K562 (cell line): ENCODE data around the gene GLRX5. TPM values are rescaled to one million over a fixed set of nuclear protein-coding genes. Genes with fewer than 3 reads are reported as not detected.

ENCODE experiments used
- ATAC-seq: fragments of 200-7000 bp; cut with Tn5 transposase; 3 replicates; pipeline ENCODE4 v1.9.1; 2020; ENCODE audit warnings: moderate library complexity
- BruUV-seq: library from RNA; stranded (reverse); fragments of 400-500 nt; replicated peaks from 2 replicates; lab custom pipeline; 2021; lab: Mats Ljungman, UMichigan
- CTCF ChIA-PET: fragments of 300-600 bp; formaldehyde crosslinking; extraction: SDS; loops from one replicate; lab custom pipeline; 2021; ENCODE audit warnings: low intra/inter-chr PET ratio; lab: Yijun Ruan, JAX
- POLR2A ChIA-PET: fragments of 300-600, 350-650 bp; sonication (Branson Sonifier 250); formaldehyde crosslinking; extraction: SDS; loops from one replicate; lab custom pipeline; 2021; ENCODE audit warnings: antibody characterized with exemption, inconsistent platforms; lab: Yijun Ruan, JAX
- DNase-seq, 4 experiments: peaks; one replicate each; pipeline versions ENCODE4 v3.0.0 to v3.0.0-alpha.2; 2011 to 2018; ENCODE audit warnings: low spot score in 3 of 4, mixed read lengths in 3 of 4; ENCODE audit errors: extremely low read depth in 1 of 4
- FAIRE-seq: peaks from 2 replicates; lab custom pipeline; 2011; peaks lifted over from hg19 to GRCh38; lab: Jason Lieb, UNC
- H2AFZ ChIP-seq: 2 replicates; pipeline ENCODE4 v1.6.0; 2011; ENCODE audit warnings: low read depth, low read length, control low read depth, inconsistent platforms
- H3K27ac ChIP-seq: fragments of 200-600 bp; 3 replicates; pipeline ENCODE4 v1.8.0; 2011; ENCODE audit warnings: low read depth, mild to moderate bottlenecking, control low read depth, inconsistent platforms, low read length, moderate library complexity, mixed read lengths; ENCODE audit errors: extremely low read depth
- H3K27me3 ChIP-seq, 2 experiments: fragments of 300-600 bp in 1 of 2; 2 replicates in 1 of 2; 3 replicates in 1 of 2; pipeline versions ENCODE4 v1.6.0 to v1.8.0; 2011; ENCODE audit warnings: inconsistent platforms in 2 of 2, low read length in 2 of 2, mild to moderate bottlenecking in 1 of 2, mixed read lengths in 1 of 2, moderate library complexity in 1 of 2; ENCODE audit not compliant: control insufficient read depth in 2 of 2, insufficient read depth in 2 of 2
- H3K36me3 ChIP-seq: fragments of 300-600 bp; 3 replicates; pipeline ENCODE4 v1.8.0; 2011; ENCODE audit warnings: mild to moderate bottlenecking, low read length, inconsistent platforms; ENCODE audit not compliant: control insufficient read depth, insufficient read depth
- H3K4me1 ChIP-seq, 2 experiments: fragments of 200-600 bp in 1 of 2; replicated peaks in 1 of 2; 2 replicates in 1 of 2; 3 replicates in 1 of 2; pipeline versions ENCODE4 v1.5.1 to v1.8.0; 2011; ENCODE audit warnings: inconsistent platforms in 2 of 2, low read length in 2 of 2, mild to moderate bottlenecking in 1 of 2, mixed read lengths in 1 of 2, moderate library complexity in 1 of 2; ENCODE audit not compliant: control insufficient read depth in 2 of 2, insufficient read depth in 2 of 2
- H3K4me2 ChIP-seq: 2 replicates; pipeline ENCODE4 v1.6.1; 2011; ENCODE audit warnings: low read length, control low read depth, inconsistent platforms, mixed read lengths; ENCODE audit not compliant: insufficient read depth
- H3K4me3 ChIP-seq: fragments of 200-600 bp; sonication (generic), shearing (Covaris generic); 2 replicates; pipeline ENCODE4 v1.5.1; 2016; ENCODE audit warnings: control low read depth, inconsistent platforms
- H3K79me2 ChIP-seq: fragments of 200-600 bp; 3 replicates; pipeline ENCODE4 v1.8.0; 2011; ENCODE audit warnings: low read length, inconsistent platforms; ENCODE audit not compliant: control insufficient read depth, insufficient read depth
- H3K9ac ChIP-seq, 2 experiments: 2 replicates each; pipeline versions ENCODE4 v1.6.0 to v1.6.1; 2011; ENCODE audit warnings: low read depth in 2 of 2, low read length in 2 of 2, control low read depth in 1 of 2, inconsistent platforms in 1 of 2, mild to moderate bottlenecking in 1 of 2, mixed read lengths in 1 of 2; ENCODE audit not compliant: insufficient read depth in 1 of 2
- H3K9me1 ChIP-seq: one replicate; pipeline ENCODE4 v1.6.0; 2011; ENCODE audit warnings: inconsistent platforms, mild to moderate bottlenecking, low read length, moderate library complexity; ENCODE audit not compliant: control insufficient read depth, insufficient read depth
- H3K9me3 ChIP-seq: replicated peaks from 2 replicates; pipeline ENCODE4 v1.5.1; 2011; ENCODE audit warnings: low read depth, low read length, inconsistent platforms; ENCODE audit not compliant: control insufficient read depth, insufficient read depth
- H4K20me1 ChIP-seq: replicated peaks from 2 replicates; pipeline ENCODE4 v1.6.1; 2011; ENCODE audit warnings: low read length, inconsistent platforms, mixed read lengths; ENCODE audit not compliant: control insufficient read depth, insufficient read depth
- POLR3G ChIP-seq: IDR thresholded peaks from 2 replicates; pipeline ENCODE4 v1.6.1; 2011; ENCODE audit not compliant: insufficient read length, insufficient replicate concordance; ENCODE audit errors: extremely low read depth
- SP2 ChIP-seq: IDR thresholded peaks from 2 replicates; pipeline ENCODE4 v1.6.1; 2011; ENCODE audit warnings: mild to moderate bottlenecking, low read depth, low read length, moderate library complexity; ENCODE audit not compliant: poor library complexity, severe bottlenecking; ENCODE audit errors: extremely low read depth
- TCF15 ChIP-seq: fragments of 250-450 bp; sonication (Bioruptor Pico); IDR thresholded peaks from 2 replicates; pipeline ENCODE4 v1.8.0; 2022; ENCODE audit warnings: moderate library complexity, mild to moderate bottlenecking, inconsistent platforms
- XRCC5 ChIP-seq: fragments of 200-400 bp; formaldehyde crosslinking; IDR thresholded peaks from 2 replicates; pipeline ENCODE4 v1.6.1; 2017; ENCODE audit warnings: low read depth, mild to moderate bottlenecking, low read length
- ZNF12 ChIP-seq: sonication (generic); formaldehyde crosslinking; IDR thresholded peaks from 2 replicates; pipeline ENCODE4 v1.4.0; 2020; ENCODE audit warnings: mild to moderate bottlenecking, missing genetic modification reagents
- ZNF318 ChIP-seq, 2 experiments: fragments of 450-650 bp; IDR thresholded peaks; 2 replicates each; pipeline ENCODE4 v1.6.1; 2016; ENCODE audit warnings: mild to moderate bottlenecking in 2 of 2, borderline replicate concordance in 1 of 2, low read depth in 1 of 2, moderate library complexity in 1 of 2
- WGBS: fragments of 100-300 bp; shearing (Covaris generic); methylation state at CpG from one replicate; pipeline ENCODE4 v1.1.6; 2016; ENCODE audit warnings: low coverage, mixed read lengths; ENCODE audit not compliant: insufficient coverage; ENCODE audit errors: missing lambda C conversion rate; 5-methylcytosine and 5-hydroxymethylcytosine counted together
- in situ Hi-C: fragments of 300-500 bp; cut with MboI; formaldehyde crosslinking; loops from 4 replicates; pipeline ENCODE4 v1.15.0; 2018; ENCODE audit warnings: inconsistent platforms, mixed read lengths
- intact Hi-C: fragments of 100-400 bp; cut with micrococcal nuclease; formaldehyde crosslinking; loops from 2 replicates; pipeline ENCODE4 v1.14.2; 2022
- polyA plus RNA-seq, 8 experiments: library from polyadenylated mRNA; depleted of rRNA in 4 of 8; stranded (reverse) in 5 of 8; unstranded in 3 of 8; fragments of >200 nt; fragmentation: Nextera tagmentation in 2 of 8; fragmentation: Illumina TruSeq in 1 of 8; extraction: Ambion mirVana in 2 of 8; extraction: Trizol in 1 of 8; gene quantifications; 2 replicates each; pipeline versions ENCODE4 v1.2.1 to v1.2.3, GENCODE V29; 2011 to 2014; ENCODE audit warnings: inconsistent platforms in 1 of 8, missing spikeins in 1 of 8
- total RNA-seq, 7 experiments: library from RNA; depleted of rRNA in 6 of 7; stranded (reverse); fragments of >200 nt in 6 of 7; fragmentation: Illumina TruSeq in 2 of 7; extraction: Trizol in 2 of 7; gene quantifications; 2 replicates each; pipeline versions ENCODE4 v1.2.1 to v1.2.3, GENCODE V29; 2011 to 2021; ENCODE audit warnings: low replicate concordance in 1 of 7

Gene GLRX5
- total and polyA plus RNA-seq, 9 of the 15 experiments (the other 6 are each of a cell fraction or from before 2014, with no cell fraction given) = 16.7 to 96.8 (median 66.8) TPM

- in situ Hi-C loops = loop anchor here (25.0 kb wide), 2 partner anchors 712 to 862 kb away; partner anchors contain the start of gene BDKRB1
- H3K4me3 ChIP-seq = no peak overlapping the region
- POLR2A ChIA-PET = no interaction called here
- CTCF ChIA-PET = no interaction called here
- DNase-seq = no peak
- H3K36me3 ChIP-seq = peaks cover 28% of the 10 kb centered on the region; the same call in 2 of the 3 replicates
- no peaks in the 10 kb centered on the region for H3K27me3 ChIP-seq
- no peak for FAIRE-seq
- no peak overlapping the region for H3K27ac ChIP-seq
- no TSS peak for BruUV-seq
- peaks cover 7% of the 10 kb centered on the region; the same call in 1 of the 2 replicates for H4K20me1 ChIP-seq
- H3K79me2 ChIP-seq = peaks cover 18% of the 10 kb centered on the region
- no peaks in the 10 kb centered on the region for H3K9me3 ChIP-seq
- no peak overlapping the region for H3K4me2 ChIP-seq
- no peak overlapping the region for H2AFZ ChIP-seq
- 67% methylated on average over 5 of the region's 16 CpGs for WGBS
- ATAC-seq = no peak
- intact Hi-C loops = no loop called here
- H3K4me1 ChIP-seq = peaks cover 6 to 12% of the 10 kb centered on the region in 2 experiments; a peak in 3 of 5 replicates
- TF ChIP-seq POLR3G (no peak), SP2 (no peak), ZNF12 (CRISPR knock-in tag) (peak; percentile 70; the same call in 1 of the 2 replicates), XRCC5 (no peak), ZNF318 (IDR thresholded peaks at IDR 0.05; ENCODE audit: borderline replicate concordance in 1 of 2, low read depth in 1 of 2) (no peak), TCF15 (CRISPR knock-in tag) (no peak)
- no peak overlapping the region for H3K9ac ChIP-seq
- no peaks in the 10 kb centered on the region for H3K9me1 ChIP-seq
Observed at GRCh38 chr14:95549656-95550585, 15.1 kb downstream of the GLRX5 start.
